ENCODE results near the gene MACO1. TPM values are rescaled to one million over a fixed set of nuclear protein-coding genes. Genes with fewer than 3 reads are reported as not detected.
"Not testable (repeated sequence)": the region's sequence is repeated elsewhere in the genome, so short reads cannot be mapped to it uniquely, and the experiment has no call there.

Gene MACO1
- total RNA-seq, 1 experiment from 2014 or later: 9.6 TPM

GRCh38 chr1:25402947-25403803 is 27.5 kb upstream of the MACO1 start:
- H3K4me1 ChIP-seq (replicated peaks; ENCODE audit: insufficient read depth); H4K20me1 ChIP-seq (ENCODE audit: insufficient read depth); CTCF ChIA-PET; H3K27me3 ChIP-seq (ENCODE audit: insufficient read depth, low read depth); BruUV-seq (replicated peaks); H3K36me3 ChIP-seq (ENCODE audit: low read depth); H3K79me2 ChIP-seq (ENCODE audit: low read depth); H3K4me2 ChIP-seq; H2AFZ ChIP-seq; H3K9me2 ChIP-seq (ENCODE audit: insufficient read depth); intact Hi-C loops (cut with micrococcal nuclease; ENCODE audit: unreplicated experiment); H3F3A ChIP-seq (ENCODE audit: insufficient read depth, low read depth); H3K27ac ChIP-seq; H3K9me3 ChIP-seq (ENCODE audit: insufficient read depth, low read depth); H3K4me3 ChIP-seq; POLR2A ChIA-PET (ENCODE audit: unreplicated experiment): not testable (repeated sequence)
- DNase-seq: peak in 1 of 2 experiments; percentile 26
- peak; percentile 45 for TF ChIP-seq CTCF (conservative IDR thresholded peaks at IDR 0.05)

GRCh38 chr1:25405731-25406305 is 24.9 kb upstream of the MACO1 start:
- H3K9me3 ChIP-seq (ENCODE audit: insufficient read depth, low read depth); H3K36me3 ChIP-seq (ENCODE audit: low read depth); H2AFZ ChIP-seq; intact Hi-C loops (cut with micrococcal nuclease; ENCODE audit: unreplicated experiment); BruUV-seq (replicated peaks); H3K27me3 ChIP-seq (ENCODE audit: insufficient read depth, low read depth); H3F3A ChIP-seq (ENCODE audit: insufficient read depth, low read depth); H4K20me1 ChIP-seq (ENCODE audit: insufficient read depth); H3K9me2 ChIP-seq (ENCODE audit: insufficient read depth); H3K27ac ChIP-seq; H3K4me2 ChIP-seq; H3K79me2 ChIP-seq (ENCODE audit: low read depth); POLR2A ChIA-PET (ENCODE audit: unreplicated experiment); H3K4me3 ChIP-seq; DNase-seq; H3K4me1 ChIP-seq (replicated peaks; ENCODE audit: insufficient read depth): not testable (repeated sequence)
- CTCF ChIA-PET: interaction anchor here (0.9 kb wide), 1 partner anchor 119 kb away, joined by 4 read pairs; no protein-coding TSS in a partner anchor

- POLR2A ChIA-PET (ENCODE audit: unreplicated experiment); H4K20me1 ChIP-seq (ENCODE audit: insufficient read depth); CTCF ChIA-PET; H3K36me3 ChIP-seq (ENCODE audit: low read depth); H3F3A ChIP-seq (ENCODE audit: insufficient read depth, low read depth); H2AFZ ChIP-seq; H3K27me3 ChIP-seq (ENCODE audit: insufficient read depth, low read depth); H3K9me3 ChIP-seq (ENCODE audit: insufficient read depth, low read depth); BruUV-seq (replicated peaks); intact Hi-C loops (cut with micrococcal nuclease; ENCODE audit: unreplicated experiment); H3K9me2 ChIP-seq (ENCODE audit: insufficient read depth); H3K4me1 ChIP-seq (replicated peaks; ENCODE audit: insufficient read depth); DNase-seq; H3K4me3 ChIP-seq; H3K4me2 ChIP-seq; H3K79me2 ChIP-seq (ENCODE audit: low read depth); H3K27ac ChIP-seq: not testable (repeated sequence)
Measured at GRCh38 chr1:25409641-25410427, 20.9 kb upstream of the MACO1 start.

- H3F3A ChIP-seq (ENCODE audit: insufficient read depth, low read depth); H3K79me2 ChIP-seq (ENCODE audit: low read depth); BruUV-seq (replicated peaks); H3K4me1 ChIP-seq (replicated peaks; ENCODE audit: insufficient read depth); POLR2A ChIA-PET (ENCODE audit: unreplicated experiment); DNase-seq; CTCF ChIA-PET; H4K20me1 ChIP-seq (ENCODE audit: insufficient read depth); intact Hi-C loops (cut with micrococcal nuclease; ENCODE audit: unreplicated experiment); H3K9me3 ChIP-seq (ENCODE audit: insufficient read depth, low read depth); H3K27ac ChIP-seq; H3K4me2 ChIP-seq; H3K4me3 ChIP-seq; H3K27me3 ChIP-seq (ENCODE audit: insufficient read depth, low read depth); H3K36me3 ChIP-seq (ENCODE audit: low read depth); H2AFZ ChIP-seq; H3K9me2 ChIP-seq (ENCODE audit: insufficient read depth): not testable (repeated sequence)
Measured at GRCh38 chr1:25412872-25413623, 17.6 kb upstream of the MACO1 start.

- DNase-seq; H3K4me3 ChIP-seq; H3K27ac ChIP-seq; H2AFZ ChIP-seq; H3K79me2 ChIP-seq (ENCODE audit: low read depth); CTCF ChIA-PET; POLR2A ChIA-PET (ENCODE audit: unreplicated experiment); H3K9me2 ChIP-seq (ENCODE audit: insufficient read depth); H3K27me3 ChIP-seq (ENCODE audit: insufficient read depth, low read depth); H3K4me2 ChIP-seq; H3K36me3 ChIP-seq (ENCODE audit: low read depth); H3K4me1 ChIP-seq (replicated peaks; ENCODE audit: insufficient read depth); H3K9me3 ChIP-seq (ENCODE audit: insufficient read depth, low read depth); intact Hi-C loops (cut with micrococcal nuclease; ENCODE audit: unreplicated experiment); H3F3A ChIP-seq (ENCODE audit: insufficient read depth, low read depth); BruUV-seq (replicated peaks); H4K20me1 ChIP-seq (ENCODE audit: insufficient read depth): not testable (repeated sequence)
Measured at GRCh38 chr1:25414157-25414556, 16.5 kb upstream of the MACO1 start.

GRCh38 chr1:25414578-25414977 is 16.1 kb upstream of the MACO1 start:
- H3K4me3 ChIP-seq; H3K36me3 ChIP-seq (ENCODE audit: low read depth); POLR2A ChIA-PET (ENCODE audit: unreplicated experiment); H3K9me3 ChIP-seq (ENCODE audit: insufficient read depth, low read depth); BruUV-seq (replicated peaks); H3K4me2 ChIP-seq; H3K9me2 ChIP-seq (ENCODE audit: insufficient read depth); DNase-seq; H3K79me2 ChIP-seq (ENCODE audit: low read depth); CTCF ChIA-PET; H4K20me1 ChIP-seq (ENCODE audit: insufficient read depth); H2AFZ ChIP-seq; H3K27me3 ChIP-seq (ENCODE audit: insufficient read depth, low read depth); H3F3A ChIP-seq (ENCODE audit: insufficient read depth, low read depth); H3K27ac ChIP-seq; intact Hi-C loops (cut with micrococcal nuclease; ENCODE audit: unreplicated experiment); H3K4me1 ChIP-seq (replicated peaks; ENCODE audit: insufficient read depth): not testable (repeated sequence)

Data from PC-9 (cell line).